Measurements from ENCODE around the gene ASIC4. TPM values are rescaled to one million over a fixed set of nuclear protein-coding genes. Genes with fewer than 3 reads are reported as not detected.

Gene ASIC4
- total RNA-seq, 1 donor from 2014 or later = not detected

GRCh38 chr2:219506802-219507526, 7.3 kb upstream of the ASIC4 start:
- H3K27me3 ChIP-seq (ENCODE audit: control insufficient read depth, insufficient read depth, low read length) = peaks cover 26% of the 10 kb centered on the region
- peaks cover 4% of the 10 kb centered on the region for H3K36me3 ChIP-seq (ENCODE audit: control insufficient read depth, insufficient read depth, low read length)
- DNase-seq (ENCODE audit: low read depth) = no peak
- H3K4me3 ChIP-seq (ENCODE audit: low read depth, low read length) = no peak overlapping the region
- TF ChIP-seq CTCF (IDR thresholded peaks at IDR 0.05; ENCODE audit: insufficient read depth, low read length, poor library complexity, severe bottlenecking) = no peak

GRCh38 chr2:219507581-219508443, 6.5 kb upstream of the ASIC4 start:
- TF ChIP-seq CTCF (IDR thresholded peaks at IDR 0.05; ENCODE audit: insufficient read depth, low read length, poor library complexity, severe bottlenecking) = no peak
- no peak overlapping the region for H3K4me3 ChIP-seq (ENCODE audit: low read depth, low read length)
- DNase-seq (ENCODE audit: low read depth) = no peak

GRCh38 chr2:219508444-219508734, 5.9 kb upstream of the ASIC4 start:
- peaks cover 39% of the 10 kb centered on the region for H3K27me3 ChIP-seq (ENCODE audit: control insufficient read depth, insufficient read depth, low read length)
- TF ChIP-seq CTCF (IDR thresholded peaks at IDR 0.05; ENCODE audit: insufficient read depth, low read length, poor library complexity, severe bottlenecking) = no peak
- no peak overlapping the region for H3K4me3 ChIP-seq (ENCODE audit: low read depth, low read length)
- H3K36me3 ChIP-seq (ENCODE audit: control insufficient read depth, insufficient read depth, low read length) = peaks cover 3% of the 10 kb centered on the region
- DNase-seq (ENCODE audit: low read depth) = no peak

More at GRCh38 chr2:219507581-219508443, 6.5 kb upstream of the ASIC4 start:
- peaks cover 34% of the 10 kb centered on the region for H3K27me3 ChIP-seq (ENCODE audit: control insufficient read depth, insufficient read depth, low read length)
- H3K36me3 ChIP-seq (ENCODE audit: control insufficient read depth, insufficient read depth, low read length) = peaks cover 3% of the 10 kb centered on the region

- Histone ChIP-seq H3K4me3 (ENCODE audit: low read depth, low read length) (no peak overlapping the region), H3K27me3 (ENCODE audit: control insufficient read depth, insufficient read depth, low read length) (peaks cover 47% of the 10 kb centered on the region), H3K36me3 (ENCODE audit: control insufficient read depth, insufficient read depth, low read length) (peaks cover 1% of the 10 kb centered on the region)
- TF ChIP-seq CTCF (IDR thresholded peaks at IDR 0.05; ENCODE audit: insufficient read depth, low read length, poor library complexity, severe bottlenecking) = no peak
- no peak for DNase-seq (ENCODE audit: low read depth)
Measured at GRCh38 chr2:219508971-219509779, 5.1 kb upstream of the ASIC4 start.

GRCh38 chr2:219509780-219510511, 4.3 kb upstream of the ASIC4 start:
- peaks cover 1% of the 10 kb centered on the region for H3K36me3 ChIP-seq (ENCODE audit: control insufficient read depth, insufficient read depth, low read length)
- TF ChIP-seq CTCF (IDR thresholded peaks at IDR 0.05; ENCODE audit: insufficient read depth, low read length, poor library complexity, severe bottlenecking) = peak; percentile 81
- H3K27me3 ChIP-seq (ENCODE audit: control insufficient read depth, insufficient read depth, low read length) = peaks cover 55% of the 10 kb centered on the region
- DNase-seq (ENCODE audit: low read depth) = no peak
- no peak overlapping the region for H3K4me3 ChIP-seq (ENCODE audit: low read depth, low read length)

All from kidney epithelial cell (primary cell).